ENCODE measurements around the gene KIF13A. TPM values are rescaled to one million over a fixed set of nuclear protein-coding genes. Genes with fewer than 3 reads are reported as not detected.

Gene KIF13A
- total and polyA plus RNA-seq, 12 donors = 16.7 to 198 (median 97.8) TPM

DNA sequence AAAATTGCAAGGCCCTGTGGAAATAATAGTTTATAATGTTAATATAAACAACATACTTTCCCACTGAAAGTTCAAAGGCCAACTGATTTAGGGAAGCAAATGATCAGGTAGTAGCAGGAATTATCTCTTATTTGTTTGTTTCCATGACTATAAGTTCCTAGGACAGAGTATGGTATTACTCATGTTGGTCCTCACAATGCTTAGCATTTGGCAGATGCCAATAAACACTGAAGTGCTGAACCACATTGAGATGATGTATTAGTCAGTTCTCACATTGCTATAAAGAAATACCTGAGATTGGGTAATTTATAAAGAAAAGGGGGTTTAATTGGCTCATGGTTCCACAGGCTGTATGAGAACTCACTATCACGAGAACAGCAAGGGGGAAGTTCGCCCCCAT lies 151.1 kb downstream of the KIF13A start:
- no peak for DNase-seq
- H3K9me3 ChIP-seq = no peaks in the 10 kb centered on the region
- no peak for ATAC-seq
- H3K4me3 ChIP-seq = no peak overlapping the region
- TF ChIP-seq, protein P1, sequence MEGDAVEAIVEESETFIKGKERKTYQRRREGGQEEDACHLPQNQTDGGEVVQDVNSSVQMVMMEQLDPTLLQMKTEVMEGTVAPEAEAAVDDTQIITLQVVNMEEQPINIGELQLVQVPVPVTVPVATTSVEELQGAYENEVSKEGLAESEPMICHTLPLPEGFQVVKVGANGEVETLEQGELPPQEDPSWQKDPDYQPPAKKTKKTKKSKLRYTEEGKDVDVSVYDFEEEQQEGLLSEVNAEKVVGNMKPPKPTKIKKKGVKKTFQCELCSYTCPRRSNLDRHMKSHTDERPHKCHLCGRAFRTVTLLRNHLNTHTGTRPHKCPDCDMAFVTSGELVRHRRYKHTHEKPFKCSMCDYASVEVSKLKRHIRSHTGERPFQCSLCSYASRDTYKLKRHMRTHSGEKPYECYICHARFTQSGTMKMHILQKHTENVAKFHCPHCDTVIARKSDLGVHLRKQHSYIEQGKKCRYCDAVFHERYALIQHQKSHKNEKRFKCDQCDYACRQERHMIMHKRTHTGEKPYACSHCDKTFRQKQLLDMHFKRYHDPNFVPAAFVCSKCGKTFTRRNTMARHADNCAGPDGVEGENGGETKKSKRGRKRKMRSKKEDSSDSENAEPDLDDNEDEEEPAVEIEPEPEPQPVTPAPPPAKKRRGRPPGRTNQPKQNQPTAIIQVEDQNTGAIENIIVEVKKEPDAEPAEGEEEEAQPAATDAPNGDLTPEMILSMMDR (IDR thresholded peaks at IDR 0.05) = no peak
- H3K27me3 ChIP-seq = no peaks in the 10 kb centered on the region
- peaks cover 0 to 8% (median 5%) of the 10 kb centered on the region in 9 donors for H3K4me1 ChIP-seq
- intact Hi-C loops (cut with DNase I) = loop anchor here in 4 of 10 donors (5.0 to 10.0 kb wide), 3 partner anchors 89 to 289 kb away; partner anchors contain the start of genes NHLRC1 (in 2 of the 4) and KIF13A (in 1 of the 4)
- WGBS, 2 donors = 89 to 91% methylated on average over 2 of the region's 2 CpGs
- H3K36me3 ChIP-seq = peaks cover 0 to 89% (median 22%) of the 10 kb centered on the region in 9 donors
- no peak overlapping the region for H3K27ac ChIP-seq

DNA sequence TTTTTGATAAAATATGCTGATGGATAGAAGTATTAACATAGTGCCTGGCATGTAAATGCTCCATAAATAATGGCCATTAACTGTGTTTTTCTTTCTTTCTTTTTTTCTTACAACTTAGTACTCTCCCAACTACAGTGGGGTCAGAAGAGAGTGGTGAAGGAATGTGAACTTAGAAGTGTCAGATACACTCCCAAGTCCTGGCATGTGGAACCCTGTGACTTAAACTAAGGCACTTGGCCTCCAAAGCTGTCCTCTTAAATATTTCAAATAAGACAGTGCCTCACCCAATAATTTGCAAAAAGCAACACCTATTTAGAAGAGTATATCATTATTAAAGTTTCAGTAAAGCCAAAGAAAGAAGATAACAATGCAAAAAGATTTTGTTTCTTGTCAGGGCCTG lies 151.7 kb downstream of the KIF13A start:
- DNase-seq (no peak), ATAC-seq (no peak)
- H3K36me3 ChIP-seq = peaks cover 0 to 90% (median 24%) of the 10 kb centered on the region in 9 donors
- TF ChIP-seq, protein P1 (IDR thresholded peaks at IDR 0.05) = no peak
- intact Hi-C loops (cut with DNase I) = loop anchor here in 4 of 10 donors (5.0 to 10.0 kb wide), 3 partner anchors 89 to 289 kb away; partner anchors contain the start of genes NHLRC1 (in 2 of the 4) and KIF13A (in 1 of the 4)
- H3K27me3 ChIP-seq = no peaks in the 10 kb centered on the region
- H3K4me3 ChIP-seq = no peak overlapping the region
- peaks cover 0 to 13% (median 9%) of the 10 kb centered on the region in 9 donors for H3K4me1 ChIP-seq
- no peaks in the 10 kb centered on the region for H3K9me3 ChIP-seq
- H3K27ac ChIP-seq = no peak overlapping the region

DNA sequence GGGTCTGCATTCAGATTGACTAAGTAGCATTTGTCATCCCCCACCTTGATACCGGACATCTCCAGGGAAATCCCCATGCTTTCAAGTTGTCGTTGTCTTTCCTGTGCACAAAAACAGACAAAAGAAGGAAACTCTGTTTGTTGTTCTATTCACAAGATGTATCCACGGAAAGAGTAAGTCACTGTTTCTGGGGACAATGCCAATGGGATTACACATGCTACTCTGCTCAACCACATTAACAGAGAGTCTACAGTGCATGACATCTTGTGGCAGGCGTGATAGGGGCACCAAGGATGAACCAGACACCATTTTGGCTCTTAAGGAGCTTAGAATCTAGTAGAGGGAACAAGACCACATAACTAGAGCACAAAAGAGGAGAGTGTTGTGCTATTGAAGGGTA lies 156.3 kb downstream of the KIF13A start:
- peak; percentile 67 to 92 (median 88) for ATAC-seq
- H3K36me3 ChIP-seq = peaks cover 0 to 98% (median 48%) of the 10 kb centered on the region in 9 donors
- H3K4me1 ChIP-seq = peaks cover 0 to 17% (median 11%) of the 10 kb centered on the region in 9 donors
- intact Hi-C loops (cut with DNase I) = loop anchor here in 7 of 10 donors (2.0 to 10.0 kb wide), 6 partner anchors 94 to 294 kb away; partner anchors contain the start of genes NHLRC1 (in 7 of the 7) and KIF13A (in 2 of the 7)
- no peaks in the 10 kb centered on the region for H3K27me3 ChIP-seq
- TF ChIP-seq, protein P1 (IDR thresholded peaks at IDR 0.05) = peak in 1 of 9 donors; percentile 10
- DNase-seq = peak in 1 of 2 donors; percentile 54
- peak overlapping the region in 5 of 10 donors; percentile 20 to 66 (median 41) for H3K27ac ChIP-seq
- WGBS, 2 donors = 34 to 58% methylated on average over 4 of the region's 4 CpGs
- no peaks in the 10 kb centered on the region for H3K9me3 ChIP-seq
- H3K4me3 ChIP-seq = no peak overlapping the region

DNA sequence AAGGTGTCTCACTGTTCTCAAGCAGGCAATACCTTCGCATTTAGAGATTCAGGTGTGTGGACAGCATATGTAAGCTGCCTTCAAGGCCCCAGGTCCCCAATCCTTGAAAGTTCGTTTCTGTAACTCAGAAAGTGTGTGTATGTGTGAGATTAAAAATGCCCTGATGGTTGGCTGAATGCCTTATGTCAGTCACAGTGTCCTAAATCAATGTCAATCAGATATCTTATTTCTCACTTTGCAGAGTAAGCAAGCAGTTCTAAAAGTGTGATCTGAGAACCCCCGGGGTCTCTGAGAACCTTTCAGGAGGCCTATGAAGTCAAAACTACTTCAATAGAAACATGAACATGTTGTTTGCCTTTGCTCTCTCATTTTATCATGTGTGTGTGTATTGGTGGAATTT lies 157.5 kb downstream of the KIF13A start:
- DNase-seq (no peak), ATAC-seq (no peak)
- intact Hi-C loops (cut with DNase I) = loop anchor here in 8 of 10 donors (2.0 to 10.0 kb wide), 6 partner anchors 95 to 295 kb away; partner anchors contain the start of genes NHLRC1 (in 8 of the 8) and KIF13A (in 2 of the 8)
- peaks cover 0 to 17% (median 11%) of the 10 kb centered on the region in 9 donors for H3K4me1 ChIP-seq
- peaks cover 0 to 98% (median 56%) of the 10 kb centered on the region in 9 donors for H3K36me3 ChIP-seq
- 84 to 87% methylated on average over 3 of the region's 3 CpGs for WGBS, 2 donors
- TF ChIP-seq, protein P1 (IDR thresholded peaks at IDR 0.05) = no peak
- no peaks in the 10 kb centered on the region for H3K9me3 ChIP-seq
- no peak overlapping the region for H3K4me3 ChIP-seq
- no peaks in the 10 kb centered on the region for H3K27me3 ChIP-seq
- no peak overlapping the region for H3K27ac ChIP-seq
